CD4-positive, alpha-beta T cell treated with Interferon alpha-2 for 1 hour (primary cell): ENCODE measurements around the gene MRPL18.
"Not testable (repeated sequence)": the region's sequence is repeated elsewhere in the genome, so short reads cannot be mapped to it uniquely, and the experiment has no call there.

Experiments
- DNase-seq, 2 donors: peaks; one replicate each; pipeline ENCODE4 v3.0.0-alpha.2; 2020 to 2022

Gene MRPL18

DNA sequence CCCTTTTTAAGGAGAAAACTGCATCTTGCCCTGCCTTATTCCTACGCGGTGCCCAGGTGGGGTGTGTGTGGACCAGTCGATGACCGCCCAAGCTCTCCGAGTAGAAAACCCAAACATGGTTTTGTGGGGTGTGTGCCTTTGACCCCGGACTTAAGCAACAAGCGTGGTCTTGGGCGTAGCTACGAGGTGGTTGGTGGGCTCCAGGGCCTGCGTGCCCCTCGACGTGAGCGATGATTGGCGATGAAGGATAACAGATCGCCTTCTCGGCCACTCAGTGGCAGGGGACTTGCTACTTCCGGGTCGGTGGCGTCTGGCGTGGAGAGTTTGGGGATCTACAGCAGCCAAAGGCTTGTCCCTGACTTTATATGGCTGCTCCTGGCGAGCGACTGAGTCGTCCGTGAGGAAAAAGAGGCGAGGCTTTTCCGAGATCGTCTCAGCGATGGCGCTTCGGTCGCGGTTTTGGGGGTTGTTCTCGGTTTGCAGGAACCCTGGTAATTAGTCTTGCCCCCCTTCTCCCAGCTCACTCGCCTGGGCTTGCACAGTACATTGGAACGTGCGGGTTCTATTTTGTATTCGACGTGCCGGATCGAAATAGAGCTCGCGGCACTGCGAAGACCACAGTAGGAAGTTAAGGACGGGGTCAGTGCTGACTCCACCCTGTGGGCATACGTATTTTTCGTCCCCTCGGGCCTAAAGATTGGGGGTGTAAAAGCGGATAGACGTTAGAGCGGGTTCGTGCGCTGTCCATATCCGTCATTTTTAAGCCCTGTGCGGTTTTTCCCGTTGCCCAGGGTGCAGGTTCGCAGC is at the start of gene MRPL18:
Gene MRPL18 (plus strand): TSS at position 319 of the 807 bp plus-strand sequence. CDS start 121 bp downstream, at position 440.
- peak; percentile 89 to 91 for DNase-seq

DNA sequence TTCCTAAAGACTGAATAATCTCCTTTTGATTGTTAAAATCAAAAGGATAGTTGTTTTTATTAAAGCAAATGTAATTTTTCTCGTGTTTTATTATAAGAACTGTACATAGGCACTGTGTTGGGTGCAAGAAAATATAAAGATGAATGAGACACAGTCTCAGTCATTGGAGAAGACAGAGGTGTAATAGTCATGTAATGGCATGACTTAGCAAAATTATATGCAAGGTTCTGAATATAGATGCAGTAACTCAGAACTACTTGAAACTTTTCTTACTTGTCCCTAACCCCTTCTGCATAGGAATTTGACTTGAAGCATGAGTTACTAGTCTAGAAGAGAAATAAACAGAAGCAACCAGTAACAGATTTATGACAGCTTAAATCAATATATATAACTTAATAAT is 48.1 kb upstream of the MRPL18 start:
- DNase-seq = no peak

DNA sequence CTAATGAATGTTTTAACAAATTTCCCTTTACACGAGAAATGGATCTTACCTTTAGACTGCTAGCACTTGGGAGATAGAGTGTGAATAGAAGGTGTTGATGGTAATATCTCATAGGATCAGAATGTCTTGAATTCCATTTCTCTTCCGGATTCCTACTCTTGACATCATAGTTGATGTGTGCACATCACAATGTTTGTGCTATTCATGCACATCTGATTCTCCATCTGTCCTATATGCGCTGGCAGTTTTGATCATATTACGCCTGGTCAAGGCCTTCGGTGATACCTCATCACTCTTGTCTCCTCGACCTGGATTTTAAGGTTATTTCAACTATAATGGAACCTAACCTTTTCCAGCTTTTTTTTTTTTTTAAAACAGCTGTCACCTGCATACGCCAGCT is 45.2 kb upstream of the MRPL18 start:
- DNase-seq = no peak

DNA sequence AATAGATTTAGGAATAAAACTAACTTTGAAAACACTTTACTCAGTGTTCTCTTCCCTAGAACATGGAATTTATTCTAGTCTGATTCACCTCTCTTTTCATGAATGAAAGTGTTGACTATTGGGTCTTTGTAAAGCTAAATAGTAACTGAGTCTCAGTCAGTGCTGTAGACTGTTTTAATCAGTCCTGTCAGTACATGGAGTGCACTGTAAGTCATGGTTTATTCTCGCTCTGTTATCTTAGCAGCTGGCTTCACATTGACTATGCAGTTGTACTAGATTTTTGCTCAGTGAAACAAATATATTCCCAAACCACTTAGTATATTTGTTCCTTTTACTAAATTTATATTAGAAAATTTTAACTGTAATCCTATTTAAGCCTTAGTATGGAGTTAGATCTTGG is 43.5 kb upstream of the MRPL18 start:
- no peak for DNase-seq

DNA sequence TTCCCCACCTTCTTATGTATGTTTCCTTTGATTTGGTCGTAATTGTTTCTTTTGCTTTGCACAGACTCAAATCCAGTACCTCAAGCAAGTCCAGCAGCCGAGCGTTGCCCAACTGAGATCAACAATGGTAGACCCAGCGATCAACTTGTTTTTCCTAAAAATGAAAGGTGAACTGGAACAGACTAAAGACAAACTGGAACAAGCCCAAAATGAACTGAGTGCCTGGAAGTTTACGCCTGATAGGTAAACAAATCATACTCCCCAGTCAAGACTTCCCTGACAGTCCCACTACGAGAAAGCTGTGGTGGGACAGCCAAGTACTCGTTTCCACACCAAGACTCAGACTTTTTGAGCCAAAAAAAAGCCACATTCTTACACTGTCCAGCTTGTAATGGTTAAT is 42.1 kb upstream of the MRPL18 start:
- DNase-seq = not testable (repeated sequence)

DNA sequence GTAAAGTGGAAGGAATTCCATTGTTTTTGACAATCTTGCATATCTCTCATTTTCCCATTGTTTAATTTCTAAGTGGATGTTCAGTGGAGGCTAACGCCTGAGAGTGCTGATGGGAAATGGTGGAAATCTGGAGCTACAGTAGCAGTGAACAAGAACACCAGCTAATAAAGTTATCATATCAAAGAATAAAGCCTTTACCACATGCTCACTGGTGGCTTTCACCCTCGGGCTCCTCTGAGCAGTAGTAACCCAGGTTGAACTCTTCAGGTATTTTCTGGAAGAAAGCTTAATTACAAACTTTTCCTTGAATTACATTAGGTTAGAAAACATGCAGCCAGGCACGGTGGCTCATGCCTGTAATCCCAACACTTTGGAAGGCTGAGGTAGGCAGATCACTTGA is 38.8 kb upstream of the MRPL18 start:
- no peak for DNase-seq

DNA sequence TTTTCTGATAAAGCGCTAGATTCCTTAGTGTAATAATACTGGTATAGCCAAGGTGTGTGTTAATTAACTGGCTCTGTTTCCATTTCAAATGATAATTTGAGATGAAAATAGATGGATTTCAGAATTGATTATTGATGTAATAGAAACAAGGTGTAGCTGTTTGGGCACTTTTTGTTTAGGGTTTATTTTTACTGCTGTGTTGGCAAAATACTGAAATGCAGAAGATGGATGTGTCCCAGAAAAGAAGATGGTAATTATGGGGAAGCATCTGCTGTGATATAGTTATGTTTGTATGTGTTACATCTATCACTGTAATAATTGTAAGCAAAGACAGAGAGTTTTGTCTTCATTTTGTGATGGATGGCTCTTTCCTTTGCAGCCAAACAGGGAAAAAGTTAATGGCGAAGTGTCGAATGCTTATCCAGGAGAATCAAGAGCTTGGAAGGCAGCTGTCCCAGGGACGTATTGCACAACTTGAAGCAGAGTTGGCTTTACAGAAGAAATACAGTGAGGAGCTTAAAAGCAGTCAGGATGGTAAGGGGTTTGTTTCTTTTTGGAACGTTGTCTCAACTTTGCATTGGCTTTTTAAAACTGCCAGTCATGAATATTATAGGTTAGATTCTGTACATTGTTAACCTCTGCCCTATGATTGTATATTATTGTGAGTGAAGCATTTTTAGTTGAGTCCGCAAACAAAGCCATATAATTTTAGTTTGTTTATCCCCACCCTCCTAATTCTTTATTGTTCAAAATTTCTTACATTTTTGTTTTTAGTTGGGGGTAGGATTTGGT is 37.0 kb upstream of the MRPL18 start:
- DNase-seq = no peak

DNA sequence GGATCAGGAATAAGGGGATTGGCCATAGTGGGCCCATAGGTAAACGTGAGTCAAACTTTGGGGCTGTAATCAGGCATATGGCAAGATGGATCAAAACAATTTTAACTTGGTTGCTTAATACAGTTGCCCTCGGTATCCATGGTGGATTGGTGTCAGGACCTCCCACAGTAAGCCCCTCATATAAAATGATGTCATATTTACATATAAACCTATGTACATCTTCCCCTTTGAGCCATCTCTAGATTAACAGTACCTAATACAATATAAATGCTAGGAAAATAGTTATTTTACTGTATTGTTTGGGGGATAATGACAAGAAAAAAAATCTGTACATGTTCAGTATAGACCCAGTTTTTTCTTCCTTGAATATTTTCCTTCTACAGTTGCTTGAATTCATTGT is 35.9 kb upstream of the MRPL18 start:
- no peak for DNase-seq

DNA sequence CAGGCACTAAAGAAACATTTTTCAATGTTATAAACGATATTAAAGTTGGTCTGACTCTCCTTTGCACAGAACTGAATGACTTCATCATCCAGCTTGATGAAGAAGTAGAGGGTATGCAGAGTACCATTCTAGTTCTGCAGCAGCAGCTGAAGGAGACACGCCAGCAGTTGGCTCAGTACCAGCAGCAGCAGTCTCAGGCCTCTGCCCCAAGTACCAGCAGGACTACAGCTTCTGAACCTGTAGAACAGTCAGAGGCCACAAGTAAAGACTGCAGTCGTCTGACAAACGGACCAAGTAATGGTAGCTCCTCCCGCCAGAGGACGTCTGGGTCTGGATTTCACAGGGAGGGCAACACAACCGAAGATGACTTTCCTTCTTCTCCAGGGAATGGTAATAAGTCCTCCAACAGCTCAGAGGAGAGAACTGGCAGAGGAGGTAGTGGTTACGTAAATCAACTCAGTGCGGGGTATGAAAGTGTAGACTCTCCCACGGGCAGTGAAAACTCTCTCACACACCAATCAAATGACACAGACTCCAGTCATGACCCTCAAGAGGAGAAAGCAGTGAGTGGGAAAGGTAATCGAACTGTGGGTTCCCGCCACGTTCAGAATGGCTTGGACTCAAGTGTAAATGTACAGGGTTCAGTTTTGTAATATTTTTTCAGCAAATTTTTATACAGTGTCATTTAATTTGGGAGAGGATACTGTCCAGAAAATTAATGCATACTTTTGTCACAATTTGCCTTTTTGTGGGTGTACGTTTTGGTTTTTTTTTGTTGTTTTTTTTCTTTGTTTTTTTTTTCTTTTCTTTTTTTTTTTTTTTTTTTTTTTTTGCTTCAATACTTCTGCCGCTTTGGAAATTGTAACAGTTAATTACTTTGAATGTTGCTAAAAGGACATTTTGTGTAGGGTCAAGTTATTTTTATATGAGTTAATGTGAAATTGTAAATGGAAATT is 35.0 kb upstream of the MRPL18 start:
- DNase-seq = no peak

DNA sequence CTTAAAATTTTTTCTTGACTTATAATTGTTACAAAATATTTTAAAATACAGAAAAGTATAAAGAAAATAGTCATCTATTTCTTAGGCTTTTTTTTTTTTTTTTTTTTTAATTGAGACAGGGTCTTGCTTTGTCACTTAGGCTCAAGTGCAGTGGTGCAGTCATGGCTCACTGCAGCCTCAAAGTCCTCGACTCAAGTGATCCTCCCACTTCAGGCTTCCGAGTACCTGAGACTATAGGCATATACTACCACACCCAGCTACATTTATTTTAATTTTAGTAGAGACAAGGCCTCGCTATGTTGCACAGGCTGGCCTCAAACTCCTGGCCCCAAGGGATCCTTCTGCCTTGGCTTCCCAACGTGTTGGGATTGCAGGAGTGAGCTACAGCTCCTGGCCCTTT is 33.8 kb upstream of the MRPL18 start:
- no peak for DNase-seq

DNA sequence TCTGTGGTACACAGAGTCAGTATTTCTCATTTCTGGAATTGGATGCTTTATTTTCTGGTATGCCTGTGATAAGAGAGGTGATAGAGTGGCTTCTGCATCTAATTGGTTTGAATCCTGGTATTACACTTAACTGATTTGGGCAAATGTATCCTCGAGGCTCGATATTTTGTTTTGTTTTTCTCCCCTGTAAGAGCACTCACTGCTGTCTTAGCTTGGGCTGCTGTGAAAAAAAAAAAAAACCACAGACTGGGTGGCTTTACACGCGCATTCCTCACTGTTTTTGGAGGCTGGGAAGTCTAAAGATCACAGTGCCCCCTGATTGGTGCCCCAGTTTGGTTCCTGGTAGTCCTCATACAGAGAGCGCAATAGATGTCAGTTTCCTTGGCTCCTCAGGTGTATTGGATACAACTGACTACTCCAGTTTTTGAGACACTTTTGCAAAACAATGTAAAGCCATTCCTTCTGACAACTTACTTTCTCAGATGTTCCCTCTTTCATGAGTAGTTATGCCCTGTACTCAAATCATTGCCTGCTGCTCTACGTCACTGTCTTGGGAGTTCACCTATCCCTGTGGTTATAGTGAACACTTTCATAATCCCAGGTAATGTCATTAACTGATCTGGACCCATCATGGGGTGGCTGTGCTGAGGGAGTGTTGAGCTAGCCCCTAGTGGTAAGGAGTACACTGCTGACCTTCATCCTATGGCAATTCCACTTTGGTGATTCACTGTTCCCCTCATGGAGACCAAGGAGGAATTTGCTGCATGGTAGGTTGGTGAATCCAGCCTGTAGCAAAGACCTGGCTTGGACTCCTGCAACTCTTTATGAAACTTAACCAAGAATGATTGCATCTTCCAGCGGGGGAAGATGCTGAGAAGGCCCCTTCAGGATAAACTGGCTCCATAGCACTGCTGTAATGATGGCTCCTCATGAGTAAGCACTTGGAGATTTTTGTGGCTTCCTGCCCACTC is 32.0 kb upstream of the MRPL18 start:
- no peak for DNase-seq

DNA sequence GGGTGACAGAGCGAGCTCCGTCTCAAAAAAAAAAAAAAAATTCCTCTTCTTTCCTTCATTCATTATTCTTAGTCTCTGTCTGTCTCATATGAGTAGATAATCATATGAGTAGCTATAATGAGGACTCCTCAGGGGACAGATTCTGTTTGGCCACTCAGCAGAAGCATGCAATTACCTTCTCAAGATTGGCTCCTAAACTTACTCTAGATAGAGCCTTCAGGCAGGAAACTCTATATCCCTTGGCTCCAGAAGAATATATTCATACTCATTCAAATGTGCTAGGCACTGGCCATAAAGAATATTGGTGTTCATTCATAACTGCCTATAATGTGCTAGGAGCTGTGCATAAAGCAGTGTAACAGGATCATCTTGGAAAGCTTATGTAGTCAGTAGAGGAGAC is 30.6 kb upstream of the MRPL18 start:
- no peak for DNase-seq

DNA sequence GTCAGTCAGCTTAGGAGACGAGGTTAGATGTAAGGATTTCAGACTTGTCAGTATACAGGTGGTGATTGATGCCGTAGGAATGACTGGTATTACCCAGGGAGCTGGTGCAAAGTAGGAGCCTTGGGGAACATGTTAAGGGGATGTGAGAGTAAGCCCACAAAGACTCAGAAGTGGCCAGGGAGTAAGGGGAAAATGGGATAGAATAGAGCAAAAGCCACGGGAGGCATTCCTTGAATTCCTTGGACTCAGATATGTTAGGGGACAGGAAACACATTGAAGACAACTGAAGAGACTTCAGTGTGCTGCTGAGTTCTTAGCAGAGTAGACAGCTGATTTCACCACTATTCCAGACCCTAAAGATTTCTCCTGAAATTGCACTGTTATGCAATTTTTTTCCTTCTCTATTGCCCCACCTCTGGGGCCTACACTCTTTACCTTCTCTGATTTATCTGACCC is 29.6 kb upstream of the MRPL18 start:
- DNase-seq = no peak

DNA sequence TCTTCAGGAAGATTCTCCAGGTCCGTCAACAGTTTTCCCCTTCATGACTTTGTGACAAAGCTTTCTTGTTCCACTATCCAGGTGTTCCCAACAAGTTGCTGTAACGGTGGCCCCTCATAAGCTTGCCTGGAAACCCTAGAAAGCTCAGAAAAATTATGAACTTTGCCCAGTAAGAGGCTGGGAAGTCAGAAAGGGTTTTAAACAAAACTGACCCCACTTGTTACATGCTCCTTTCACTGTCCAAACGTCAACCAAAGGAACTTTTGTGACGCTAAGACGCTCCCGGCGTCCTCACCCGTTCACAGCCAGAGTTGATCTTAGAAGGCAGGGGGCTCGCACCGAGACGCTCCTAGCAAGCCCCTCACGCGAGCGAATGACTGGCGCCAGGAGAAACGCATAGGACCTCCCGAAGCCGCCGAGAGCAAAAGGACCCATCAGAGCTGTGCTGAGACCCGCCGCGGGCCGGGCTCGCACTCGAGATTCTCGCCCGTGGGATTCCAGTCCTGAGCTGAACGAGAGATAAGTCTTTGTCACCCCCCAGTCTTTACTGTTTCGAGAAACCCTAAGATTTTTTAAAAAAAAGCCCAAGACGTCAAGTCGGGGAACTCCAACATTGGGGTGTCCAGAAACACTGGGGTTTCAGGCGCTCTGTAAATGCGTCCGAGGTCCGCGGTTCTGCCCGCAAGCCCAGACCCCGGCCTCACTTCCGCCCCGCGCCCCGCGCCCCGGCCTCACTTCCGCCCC is 29.0 kb upstream of the MRPL18 start:
- DNase-seq = no peak

DNA sequence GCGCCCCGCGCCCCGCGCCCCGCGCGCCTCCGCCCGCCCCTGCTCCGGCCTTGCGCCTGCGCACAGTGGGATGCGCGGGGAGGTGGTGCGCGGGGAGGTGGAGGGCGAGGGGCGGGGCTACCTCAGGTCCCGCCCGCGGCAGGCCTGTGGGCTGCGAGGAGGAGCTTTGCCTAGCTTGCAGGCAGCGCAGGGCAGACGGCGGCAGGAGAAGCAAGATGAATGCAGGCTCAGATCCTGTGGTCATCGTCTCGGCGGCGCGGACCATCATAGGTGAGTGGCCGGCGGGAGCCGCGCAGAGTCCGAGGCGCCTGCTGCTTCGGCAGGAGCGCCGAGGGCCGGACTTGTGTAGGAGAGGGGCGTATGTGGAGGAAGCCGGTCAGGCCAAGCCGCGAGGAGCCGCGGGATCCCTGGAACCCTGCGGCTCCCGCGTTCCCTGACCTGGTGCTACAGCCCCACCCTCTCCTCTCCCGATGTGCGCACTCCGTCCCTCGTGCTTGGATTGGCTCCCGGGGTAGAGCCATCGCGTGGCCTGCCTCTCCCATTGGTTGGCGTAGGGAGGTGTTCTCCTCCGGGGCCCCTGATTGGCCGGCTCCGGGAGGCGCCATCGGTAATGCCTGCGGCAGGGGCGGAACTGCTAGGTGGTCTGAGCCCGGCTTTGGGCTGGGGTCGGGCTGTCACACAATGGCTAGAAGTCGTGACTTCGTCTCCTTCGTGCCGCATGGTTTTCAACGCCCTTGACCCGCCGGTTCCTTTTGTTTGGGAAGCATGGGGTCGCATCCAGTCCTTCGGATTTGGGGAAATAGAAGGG is 28.2 kb upstream of the MRPL18 start, which contains the start of gene ACAT2:
Gene ACAT2 (plus strand): TSS at position 173 of the 808 bp plus-strand sequence. CDS start 43 bp downstream, at position 216.
- DNase-seq = peak; percentile 93 to 95

DNA sequence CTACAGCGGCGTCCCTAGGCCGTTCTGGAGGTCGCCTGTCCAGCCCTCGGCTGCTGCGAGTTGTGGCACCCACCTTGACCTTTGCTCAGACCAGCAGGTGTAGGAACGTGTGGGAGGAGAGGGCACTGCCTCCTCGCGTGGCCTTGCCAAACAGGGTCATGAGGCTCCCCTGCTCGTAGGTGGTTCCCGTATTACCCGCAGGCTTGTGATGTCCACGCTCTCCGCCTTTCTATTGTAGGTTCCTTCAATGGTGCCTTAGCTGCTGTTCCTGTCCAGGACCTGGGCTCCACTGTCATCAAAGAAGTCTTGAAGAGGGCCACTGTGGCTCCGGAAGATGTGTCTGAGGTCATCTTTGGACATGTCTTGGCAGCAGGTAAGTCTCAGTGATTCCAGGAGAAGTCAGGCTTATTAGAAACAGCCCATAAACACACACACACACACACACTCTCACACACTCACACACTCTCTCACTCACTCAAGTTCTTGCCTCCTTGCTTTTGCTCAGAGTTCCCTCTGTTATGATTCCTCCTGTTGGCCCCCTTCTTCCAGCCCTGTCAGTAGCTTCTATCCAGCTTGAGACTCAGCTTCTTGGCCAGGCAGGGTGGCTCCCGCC is 27.5 kb upstream of the MRPL18 start:
- peak; percentile 14 to 64 for DNase-seq

DNA sequence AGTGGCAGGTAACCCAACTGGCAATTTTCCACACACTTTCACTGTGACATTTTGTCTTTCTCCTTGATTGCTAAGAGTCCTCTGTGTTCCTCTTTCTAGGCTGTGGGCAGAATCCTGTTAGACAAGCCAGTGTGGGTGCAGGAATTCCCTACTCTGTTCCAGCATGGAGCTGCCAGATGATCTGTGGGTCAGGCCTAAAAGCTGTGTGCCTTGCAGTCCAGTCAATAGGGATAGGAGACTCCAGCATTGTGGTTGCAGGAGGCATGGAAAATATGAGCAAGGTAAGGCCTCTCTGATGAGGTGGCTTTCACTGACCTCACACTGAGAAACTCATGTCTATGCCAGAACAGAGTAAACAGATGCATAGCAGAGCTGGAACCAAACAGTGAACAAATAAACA is 23.4 kb upstream of the MRPL18 start:
- DNase-seq = no peak

DNA sequence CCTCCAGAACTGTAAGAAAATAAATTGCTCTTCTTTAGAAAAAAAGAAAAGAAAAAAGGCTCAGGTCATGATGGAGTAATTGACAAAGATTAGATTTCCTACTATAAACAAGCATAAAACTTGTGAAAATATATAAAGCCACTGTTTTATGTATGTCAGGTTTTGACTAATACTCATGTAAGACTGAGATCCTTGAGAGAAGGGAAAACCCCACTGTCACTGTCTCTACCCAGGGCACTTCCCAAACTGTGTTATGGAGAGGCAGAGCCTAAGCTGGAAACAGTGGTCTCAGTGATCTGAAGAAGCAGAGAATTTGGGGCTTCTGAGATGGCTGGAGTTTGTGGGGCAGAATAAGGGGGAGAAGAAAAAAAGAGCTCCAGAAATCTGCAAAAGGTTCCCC is 20.8 kb upstream of the MRPL18 start:
- DNase-seq = no peak

DNA sequence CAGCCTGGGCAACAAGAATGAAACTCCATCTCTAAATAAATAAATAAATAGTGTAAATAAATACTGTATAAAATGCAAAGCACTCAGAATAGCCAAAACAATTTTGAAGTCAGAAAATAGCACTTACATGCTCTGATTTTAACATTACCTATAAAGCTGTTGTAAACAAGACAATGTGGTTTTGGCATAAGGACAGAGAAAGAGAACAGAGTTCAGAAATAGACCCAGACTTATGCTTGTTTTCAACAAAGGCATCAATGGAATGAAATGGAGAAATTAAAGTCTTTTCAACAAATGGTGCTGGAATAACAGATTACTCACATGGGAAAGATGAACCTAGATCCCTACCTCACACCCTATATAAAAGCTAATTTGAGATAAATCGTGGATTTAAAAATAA is 18.1 kb upstream of the MRPL18 start:
- no peak for DNase-seq
